NCI-H1436 treated with DMSO at 0.1 percent for 48 hours (cell line): Measurements from ENCODE around the gene FOXA3.
"Not testable (repeated sequence)": the region's sequence is repeated elsewhere in the genome, so short reads cannot be mapped to it uniquely, and the experiment has no call there.

Experiments used
- DNase-seq: peaks from one replicate; lab custom pipeline; 2025; lab: John Stamatoyannopoulos, UW

FOXA3 gene

GRCh38 chr19:45828523-45828922 lies 35.6 kb upstream of the FOXA3 start:
- DNase-seq, result no peak

DNA sequence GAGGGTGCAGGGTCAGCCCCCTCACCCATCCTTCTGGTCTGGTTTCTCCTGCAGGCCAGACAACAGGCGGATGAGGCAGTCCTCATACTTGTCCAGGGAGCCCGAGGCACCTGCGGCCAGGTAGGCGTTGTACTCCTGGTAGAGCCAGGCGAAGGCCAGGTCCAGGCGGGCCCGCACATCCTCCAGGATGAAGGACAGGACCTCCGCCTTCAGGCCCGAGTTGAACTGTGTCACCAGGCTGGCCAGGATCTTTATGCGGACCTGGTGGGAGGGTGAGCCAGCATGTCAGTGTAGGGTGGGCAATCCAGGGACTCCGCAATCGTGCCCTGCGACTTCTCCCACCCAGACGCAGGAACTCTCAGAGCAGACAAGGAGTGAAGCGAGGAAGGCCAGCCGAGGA lies 35.2 kb upstream of the FOXA3 start:
- no peak for DNase-seq

- DNase-seq, result no peak
Observed at GRCh38 chr19:45834970-45835369, 29.2 kb upstream of the FOXA3 start.

DNA sequence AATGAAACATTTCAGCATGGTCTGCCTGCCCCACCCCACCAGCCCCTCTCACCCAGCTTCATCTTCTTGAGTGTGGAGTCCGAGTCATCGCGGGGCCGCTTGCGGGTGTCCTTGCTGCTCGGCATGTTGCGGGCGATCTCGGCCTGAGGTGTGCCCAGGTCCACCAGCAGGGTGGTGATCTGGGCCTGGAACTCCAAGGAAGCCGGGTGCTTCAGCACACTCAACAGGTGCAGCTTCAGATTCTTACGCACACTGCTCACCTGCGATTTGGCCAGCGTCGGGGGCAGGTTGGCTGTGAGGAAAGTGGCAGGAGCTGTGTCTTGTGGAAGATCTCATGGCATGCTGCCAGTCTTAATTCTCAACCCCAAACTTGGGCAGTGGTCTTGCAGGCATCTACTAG lies 21.9 kb upstream of the FOXA3 start:
- DNase-seq, result no peak

GRCh38 chr19:45847663-45848062 lies 16.5 kb upstream of the FOXA3 start:
- no peak for DNase-seq

GRCh38 chr19:45848922-45849321 lies 15.2 kb upstream of the FOXA3 start:
- no peak for DNase-seq

GRCh38 chr19:45852145-45852750 lies 11.9 kb upstream of the FOXA3 start:
- DNase-seq, result no peak

- DNase-seq, result no peak
Observed at GRCh38 chr19:45852983-45853382, 11.1 kb upstream of the FOXA3 start.

DNA sequence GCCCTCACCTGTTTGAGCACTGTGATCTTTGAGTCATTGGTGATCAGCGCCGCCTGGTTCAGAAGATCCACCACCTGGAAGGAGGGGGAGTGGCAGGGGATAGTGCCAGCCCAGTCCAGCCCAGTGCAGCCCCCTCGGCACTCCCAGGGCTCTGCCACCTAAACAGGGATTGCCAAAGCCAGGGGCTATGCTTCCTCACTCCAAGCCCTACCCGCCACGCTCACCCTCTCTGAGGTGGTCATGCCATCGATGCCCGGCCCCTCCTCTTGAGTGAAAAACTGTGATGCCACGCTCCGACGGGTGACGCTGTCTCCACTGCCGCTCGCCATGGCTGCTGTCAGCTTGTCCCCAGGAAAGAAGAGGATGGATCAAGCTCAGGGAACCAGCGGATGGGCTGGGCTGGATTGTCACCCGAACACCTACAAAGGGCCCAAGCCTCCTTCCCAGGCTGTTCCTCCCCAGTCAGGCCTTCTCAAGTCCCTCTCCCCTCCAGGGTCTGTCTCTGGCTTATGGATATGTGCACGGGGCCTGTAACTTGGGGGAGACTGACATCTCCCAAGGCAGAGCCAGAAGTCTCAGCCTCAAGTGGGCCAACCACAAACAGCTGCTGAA lies 9.9 kb upstream of the FOXA3 start:
- no peak for DNase-seq

DNA sequence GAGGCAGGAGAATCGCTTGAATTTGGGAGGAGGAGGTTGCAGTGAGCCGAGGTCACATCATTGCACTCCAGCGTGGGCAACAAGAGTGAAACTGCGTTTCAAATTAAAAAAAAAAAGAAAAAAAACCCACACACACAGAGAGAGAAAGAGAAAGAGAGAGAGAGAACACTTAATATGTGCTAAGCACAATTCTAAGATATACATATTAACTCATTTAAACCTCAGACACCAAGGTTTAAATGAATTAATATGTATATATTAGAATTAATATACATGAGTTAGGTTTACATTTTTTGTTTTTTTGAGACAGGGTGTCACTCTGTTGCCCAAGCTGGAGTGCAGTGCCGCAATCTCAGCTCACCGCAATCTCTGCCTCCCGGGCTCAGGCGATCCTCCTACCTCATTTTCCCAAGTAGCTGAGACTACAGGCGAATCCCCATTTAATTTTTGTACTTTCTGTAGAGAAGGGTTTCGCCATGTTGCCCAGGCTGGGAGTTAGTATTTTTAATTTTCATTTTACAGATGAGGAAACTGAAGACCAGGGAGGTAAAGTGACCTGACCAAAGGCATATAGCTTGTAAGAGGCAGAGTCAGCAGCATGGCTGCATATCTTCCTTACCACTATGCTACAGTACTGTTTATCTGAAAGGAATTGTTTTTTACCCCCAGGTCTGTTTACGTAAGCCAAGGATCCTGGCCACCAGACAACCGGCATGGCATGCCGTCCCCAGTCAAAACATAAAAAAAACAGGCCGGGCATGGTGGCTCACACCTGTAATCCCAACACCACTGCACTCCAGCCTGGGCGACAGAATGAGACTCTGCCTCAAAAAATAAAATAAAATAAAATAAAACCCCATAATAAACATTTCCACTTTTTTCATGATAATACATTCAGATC lies 3.5 kb upstream of the FOXA3 start:
- DNase-seq, result no peak

- no peak for DNase-seq
Observed at GRCh38 chr19:45862271-45862563, 1.9 kb upstream of the FOXA3 start.

GRCh38 chr19:45862564-45863334 lies 1.4 kb upstream of the FOXA3 start, which contains the start of gene SYMPK:
TSS of gene SYMPK (minus strand) at chr19:45863147. CDS start at chr19:45854495, 8,652 bp downstream.
- peak; percentile 91 for DNase-seq

- no peak for DNase-seq
Observed at GRCh38 chr19:45863335-45863839, 739 bp upstream of the FOXA3 start.

DNA sequence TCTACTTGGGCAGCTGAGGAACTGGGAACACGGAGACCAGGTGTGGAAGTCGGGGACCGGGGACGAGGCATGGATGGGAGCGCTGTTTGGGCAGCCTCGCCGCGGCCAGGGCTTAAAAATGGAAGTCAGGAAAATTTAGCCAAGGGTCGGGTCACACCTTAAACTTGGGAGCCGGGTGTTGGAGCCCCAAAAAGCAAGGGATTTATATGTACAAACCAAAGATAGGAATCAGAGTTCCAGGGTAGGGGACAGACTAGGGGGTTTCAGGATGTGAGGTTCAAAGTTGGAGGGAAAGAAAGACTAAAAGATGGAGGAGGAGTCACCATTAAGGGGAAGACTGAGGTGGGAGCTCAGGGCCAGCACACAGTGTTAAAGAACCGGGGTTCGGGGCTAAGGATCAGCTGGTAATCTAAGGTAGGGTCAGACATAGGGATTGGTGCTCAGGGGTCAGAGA lies 530 bp downstream of the FOXA3 start:
- DNase-seq, result no peak

- no peak for DNase-seq
Observed at GRCh38 chr19:45865269-45865948, 1.3 kb downstream of the FOXA3 start.

DNA sequence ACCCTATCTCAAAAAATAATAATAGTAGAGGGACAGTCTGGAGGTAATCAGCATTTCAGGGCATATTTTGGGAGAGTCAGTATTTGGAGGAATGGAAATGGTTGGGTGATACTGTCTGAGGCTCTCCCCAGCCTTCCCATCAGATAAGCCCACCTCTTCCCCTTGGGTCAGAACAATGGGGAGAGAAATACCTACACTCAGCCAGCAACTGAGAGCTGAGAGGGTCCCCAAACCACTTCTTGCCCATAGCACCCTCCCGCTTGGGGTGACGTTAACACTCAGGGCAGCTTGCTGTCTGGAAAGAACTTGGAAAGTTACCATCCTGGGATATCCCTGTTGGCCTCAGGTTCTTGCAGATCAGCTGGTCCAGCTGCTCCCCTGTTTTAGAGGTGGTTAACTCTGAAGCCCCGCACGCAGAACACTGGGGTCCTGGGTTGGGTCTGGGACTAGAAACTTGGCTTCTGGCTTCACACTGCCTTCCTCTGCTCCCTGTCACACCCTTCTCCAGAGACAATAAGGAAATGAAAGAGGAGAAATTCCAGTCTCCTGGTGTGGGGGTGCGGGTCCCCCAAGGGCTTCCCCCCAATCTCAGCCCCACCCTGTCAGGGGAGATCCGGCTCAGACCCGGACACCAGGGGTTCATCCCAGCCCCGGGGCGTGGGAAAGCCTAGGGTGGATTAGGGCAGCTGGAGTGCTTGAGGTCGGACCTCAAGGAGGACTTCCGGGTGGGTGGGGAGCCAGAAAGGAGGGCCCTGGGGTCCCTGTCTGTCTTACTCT lies 2.5 kb downstream of the FOXA3 start:
- no peak for DNase-seq

DNA sequence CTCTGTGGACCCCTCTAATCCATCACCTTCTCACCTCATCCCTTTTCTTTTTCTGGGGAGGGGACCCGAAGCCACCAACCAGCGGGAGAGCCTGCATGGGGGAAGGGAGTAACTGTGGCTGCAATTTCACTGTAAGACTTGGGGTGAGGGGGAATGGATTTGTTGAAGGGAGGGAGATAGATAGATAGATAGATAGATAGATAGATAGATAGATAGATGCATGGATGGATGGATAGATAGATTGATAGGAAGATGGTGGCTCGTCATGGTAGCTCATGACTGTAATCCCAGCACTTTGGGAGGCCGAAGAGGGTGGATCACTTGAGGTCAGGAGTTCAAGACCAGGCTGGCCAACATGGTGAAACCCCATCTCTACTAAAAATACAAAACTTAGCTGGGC lies 3.1 kb downstream of the FOXA3 start:
- not testable (repeated sequence) for DNase-seq

- no peak for DNase-seq
Observed at GRCh38 chr19:45870798-45871197, 6.7 kb downstream of the FOXA3 start.

DNA sequence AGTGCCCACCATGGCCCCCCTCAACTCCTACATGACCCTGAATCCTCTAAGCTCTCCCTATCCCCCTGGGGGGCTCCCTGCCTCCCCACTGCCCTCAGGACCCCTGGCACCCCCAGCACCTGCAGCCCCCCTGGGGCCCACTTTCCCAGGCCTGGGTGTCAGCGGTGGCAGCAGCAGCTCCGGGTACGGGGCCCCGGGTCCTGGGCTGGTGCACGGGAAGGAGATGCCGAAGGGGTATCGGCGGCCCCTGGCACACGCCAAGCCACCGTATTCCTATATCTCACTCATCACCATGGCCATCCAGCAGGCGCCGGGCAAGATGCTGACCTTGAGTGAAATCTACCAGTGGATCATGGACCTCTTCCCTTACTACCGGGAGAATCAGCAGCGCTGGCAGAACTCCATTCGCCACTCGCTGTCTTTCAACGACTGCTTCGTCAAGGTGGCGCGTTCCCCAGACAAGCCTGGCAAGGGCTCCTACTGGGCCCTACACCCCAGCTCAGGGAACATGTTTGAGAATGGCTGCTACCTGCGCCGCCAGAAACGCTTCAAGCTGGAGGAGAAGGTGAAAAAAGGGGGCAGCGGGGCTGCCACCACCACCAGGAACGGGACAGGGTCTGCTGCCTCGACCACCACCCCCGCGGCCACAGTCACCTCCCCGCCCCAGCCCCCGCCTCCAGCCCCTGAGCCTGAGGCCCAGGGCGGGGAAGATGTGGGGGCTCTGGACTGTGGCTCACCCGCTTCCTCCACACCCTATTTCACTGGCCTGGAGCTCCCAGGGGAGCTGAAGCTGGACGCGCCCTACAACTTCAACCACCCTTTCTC lies 8.2 kb downstream of the FOXA3 start:
- no peak for DNase-seq

DNA sequence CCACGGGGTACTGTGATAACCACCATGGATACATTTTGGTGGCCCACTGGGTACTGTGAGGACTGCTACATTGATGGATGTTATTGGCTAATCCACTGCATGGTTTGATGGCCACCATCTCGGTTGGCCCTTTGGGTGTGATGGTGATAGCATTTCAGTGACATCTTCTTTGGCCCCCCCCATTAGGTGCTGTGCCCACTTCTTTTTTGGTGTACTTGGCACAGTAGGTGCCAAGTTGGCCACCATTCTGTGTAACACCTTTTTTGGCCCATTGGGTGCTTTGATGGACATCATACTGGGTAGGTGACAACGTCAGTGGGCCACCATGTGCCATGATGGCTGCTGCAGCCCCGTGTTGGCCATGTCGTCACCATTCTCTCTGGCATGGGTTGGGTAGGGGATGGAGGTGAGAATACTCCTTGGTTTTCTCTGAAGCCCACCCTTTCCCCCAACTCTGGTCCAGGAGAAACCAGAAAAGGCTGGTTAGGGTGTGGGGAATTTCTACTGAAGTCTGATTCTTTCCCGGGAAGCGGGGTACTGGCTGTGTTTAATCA lies 9.2 kb downstream of the FOXA3 start:
- DNase-seq, result no peak
